Spinal cord (tissue), 10 donors: Measurements from ENCODE around the gene HOXD1. TPM values are rescaled to one million over a fixed set of nuclear protein-coding genes. Genes with fewer than 3 reads are reported as not detected.

ENCODE experiments used
- DNase-seq, 6 donors: peaks; one replicate each; pipeline versions ENCODE4 v3.0.0 to v3.0.0-alpha.2; 2013 to 2015; ENCODE audit warnings: low spot score in 6 of 6, low read depth in 4 of 6
- H3K27ac ChIP-seq: one replicate; pipeline ENCODE4 v1.5.1; 2013; ENCODE audit warnings: low read depth, low read length, control low read depth
- H3K27me3 ChIP-seq: one replicate; pipeline ENCODE4 v1.6.1; 2013; ENCODE audit warnings: low read length; ENCODE audit not compliant: control insufficient read depth, insufficient read depth
- H3K36me3 ChIP-seq: one replicate; pipeline ENCODE4 v1.6.1; 2013; ENCODE audit warnings: low read length; ENCODE audit not compliant: control insufficient read depth, insufficient read depth
- H3K4me1 ChIP-seq: one replicate; pipeline ENCODE4 v1.6.1; 2013; ENCODE audit warnings: low read length; ENCODE audit not compliant: control insufficient read depth, insufficient read depth
- H3K4me3 ChIP-seq: one replicate; pipeline ENCODE4 v1.5.1; 2013; ENCODE audit warnings: low read depth, low read length, control low read depth
- H3K9me3 ChIP-seq: one replicate; pipeline ENCODE4 v1.6.1; 2013; ENCODE audit warnings: low read length; ENCODE audit not compliant: control insufficient read depth, insufficient read depth
- WGBS: methylation state at CpG from one replicate; pipeline ENCODE4 v1.1.5; 2013; ENCODE audit warnings: missing lambda C conversion rate; ENCODE audit not compliant: insufficient coverage; 5-methylcytosine and 5-hydroxymethylcytosine counted together
- polyA plus RNA-seq, 2 donors: library from polyadenylated mRNA; unstranded; fragments of 120-200 nt; gene quantifications; one replicate each; pipeline ENCODE4 v1.2.1, GENCODE V29; 2013; ENCODE audit not compliant: insufficient read length in 2 of 2
- total RNA-seq, 2 donors: library from RNA; depleted of rRNA in 1 of 2; stranded (reverse); fragments of 120-200 nt in 1 of 2; fragments of >200 nt in 1 of 2; gene quantifications; one replicate each; pipeline versions ENCODE4 v1.2.3 to v1.2.4, GENCODE V29; 2013 to 2014
- donor health status: healthy.

The HOXD1 gene
- total and polyA plus RNA-seq, 4 donors: 0.66 to 5.6 (median 3.9) TPM

DNA sequence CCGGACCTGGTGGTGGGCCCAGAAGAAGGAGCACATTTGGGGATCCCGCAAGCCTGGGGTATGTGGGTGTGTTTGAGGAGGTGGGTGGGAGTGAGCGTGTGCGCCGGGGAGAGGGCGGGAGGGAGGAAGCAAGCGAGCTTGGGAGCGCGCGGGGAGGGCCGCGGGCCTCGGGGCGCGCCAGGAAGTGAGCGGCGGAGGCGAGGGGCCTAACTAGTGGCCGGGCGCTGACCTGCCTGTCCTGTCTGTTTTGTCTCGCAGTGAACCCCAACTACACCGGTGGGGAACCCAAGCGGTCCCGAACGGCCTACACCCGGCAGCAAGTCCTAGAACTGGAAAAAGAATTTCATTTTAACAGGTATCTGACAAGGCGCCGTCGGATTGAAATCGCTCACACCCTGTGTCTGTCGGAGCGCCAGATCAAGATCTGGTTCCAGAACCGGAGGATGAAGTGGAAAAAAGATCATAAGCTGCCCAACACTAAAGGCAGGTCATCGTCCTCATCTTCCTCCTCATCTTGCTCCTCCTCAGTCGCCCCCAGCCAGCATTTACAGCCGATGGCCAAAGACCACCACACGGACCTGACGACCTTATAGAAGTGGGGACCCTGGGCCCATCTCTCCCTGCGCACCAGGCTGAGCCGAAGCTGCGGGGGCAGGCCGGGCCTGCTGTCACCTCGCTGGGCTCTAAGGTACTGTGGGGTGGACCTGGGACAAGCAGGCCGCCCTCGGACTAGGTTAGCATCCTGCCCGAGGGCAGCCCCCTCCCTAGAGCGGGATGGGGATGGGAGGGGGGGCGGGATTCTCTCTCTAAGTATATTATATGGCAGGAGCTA, 35.9 kb upstream of the HOXD1 start:
- peak overlapping the region; percentile 22 for H3K27ac ChIP-seq
- H3K4me1 ChIP-seq: peaks cover 62% of the 10 kb centered on the region
- H3K27me3 ChIP-seq: peaks cover 9% of the 10 kb centered on the region
- WGBS: 34% methylated on average over 38 of the region's 48 CpGs
- no peaks in the 10 kb centered on the region for H3K9me3 ChIP-seq
- H3K36me3 ChIP-seq: peaks cover 56% of the 10 kb centered on the region
- peak overlapping the region; percentile 16 for H3K4me3 ChIP-seq
- DNase-seq: peak in 1 of 6 donors; percentile 53

DNA sequence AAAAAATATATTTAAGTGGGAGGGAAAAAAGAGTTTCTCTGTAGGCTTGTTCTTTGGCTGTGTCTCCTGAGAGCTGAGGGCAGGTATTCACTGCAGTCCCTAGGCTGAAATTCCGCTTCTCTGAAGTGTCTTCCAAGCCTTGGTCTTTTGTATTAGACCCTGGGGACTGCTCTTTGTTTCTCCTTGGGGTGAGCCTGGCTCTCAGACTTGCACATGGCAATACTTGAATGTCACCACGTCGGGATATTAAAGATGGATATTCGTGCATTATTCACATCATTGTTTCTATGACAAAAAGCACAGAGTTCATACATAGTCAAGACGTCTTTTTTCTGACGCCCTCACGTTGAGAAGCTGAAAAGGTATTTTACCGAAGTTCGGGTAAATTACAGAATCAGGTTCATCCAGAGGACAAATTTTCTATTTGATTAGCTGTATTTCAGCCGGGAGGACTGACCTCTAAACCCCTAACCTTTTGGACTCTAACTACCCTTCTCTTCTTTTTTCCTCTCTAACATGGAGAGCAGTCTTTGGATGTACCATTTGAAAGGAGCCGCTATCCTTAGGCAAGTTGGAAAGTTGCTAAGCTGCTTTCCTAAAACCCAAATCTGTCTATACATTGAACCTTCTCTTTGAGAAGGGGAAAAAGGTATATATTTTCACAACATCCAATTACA, 33.8 kb upstream of the HOXD1 start:
- Histone ChIP-seq H3K36me3 (peaks cover 55% of the 10 kb centered on the region), H3K9me3 (no peaks in the 10 kb centered on the region), H3K27me3 (peaks cover 19% of the 10 kb centered on the region), H3K4me3 (no peak overlapping the region), H3K4me1 (peaks cover 61% of the 10 kb centered on the region), H3K27ac (peak overlapping the region; percentile 6)
- peak in 1 of 6 donors; percentile 58 for DNase-seq
- WGBS: 35% methylated on average over 4 of the region's 11 CpGs

DNA sequence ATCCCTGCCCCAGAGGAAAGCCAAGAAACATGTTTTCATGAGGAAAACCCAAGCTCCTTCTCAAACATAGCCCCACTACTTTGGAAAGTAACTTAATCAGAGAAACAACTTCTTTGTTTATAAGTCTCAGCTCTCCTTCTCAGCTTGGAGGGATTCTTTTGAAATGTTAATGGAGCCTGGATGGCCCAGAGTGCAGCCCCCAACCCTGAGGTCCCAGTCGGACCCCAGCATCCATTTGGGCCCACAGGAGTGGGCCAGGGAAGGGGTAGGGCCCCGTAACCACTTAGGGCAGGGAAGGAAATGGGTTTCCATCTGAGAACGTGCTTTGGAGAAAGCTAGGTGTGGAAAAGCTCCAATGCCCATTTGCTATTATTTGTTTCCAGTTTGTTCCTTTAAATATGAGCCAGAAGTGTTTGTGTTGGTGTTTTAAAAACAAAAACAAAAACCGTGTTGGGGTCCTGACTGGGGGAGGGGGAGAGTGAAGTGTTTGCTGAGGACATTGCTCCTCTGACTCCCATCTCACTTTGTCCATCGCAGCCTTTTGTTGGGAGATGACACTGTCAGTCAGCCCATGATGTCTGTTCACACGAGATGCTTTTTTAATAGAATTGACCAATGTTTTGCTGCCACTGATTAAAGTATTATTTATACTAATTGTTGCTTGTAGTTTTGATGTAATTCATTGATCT, 33.0 kb upstream of the HOXD1 start:
- peak in 1 of 6 donors; percentile 36 for DNase-seq
- 8% methylated on average over 2 of the region's 6 CpGs for WGBS
- Histone ChIP-seq H3K36me3 (peaks cover 57% of the 10 kb centered on the region), H3K4me3 (no peak overlapping the region), H3K9me3 (no peaks in the 10 kb centered on the region), H3K27me3 (peaks cover 27% of the 10 kb centered on the region), H3K4me1 (peaks cover 63% of the 10 kb centered on the region), H3K27ac (no peak overlapping the region)

DNA sequence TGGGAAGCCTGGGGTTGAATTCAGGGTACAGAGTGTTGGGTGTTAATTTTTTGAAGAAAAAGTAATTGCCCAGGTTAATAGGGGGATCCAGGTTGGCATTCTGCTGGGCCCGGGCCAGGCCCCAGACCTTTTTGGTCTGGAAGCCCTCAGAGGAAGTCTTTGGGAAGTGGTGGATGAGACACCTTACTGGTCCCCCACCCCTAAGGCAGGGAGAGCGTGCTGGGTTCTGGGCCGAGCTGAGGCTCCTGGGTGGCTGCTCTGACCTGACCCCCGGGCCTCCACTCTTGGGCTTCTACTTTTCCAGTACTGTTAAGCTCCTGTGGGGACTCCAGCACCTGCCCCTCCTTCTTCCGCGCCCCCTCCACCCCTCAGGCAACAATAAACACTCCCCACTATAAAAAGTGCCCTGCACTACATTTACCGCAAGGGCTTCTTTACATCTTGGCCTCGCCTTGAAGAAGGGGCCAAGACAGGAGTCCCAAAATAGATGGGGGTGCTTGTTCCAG, 32.1 kb upstream of the HOXD1 start:
- no peak for DNase-seq
- no peak overlapping the region for H3K4me3 ChIP-seq
- no peaks in the 10 kb centered on the region for H3K9me3 ChIP-seq
- peaks cover 29% of the 10 kb centered on the region for H3K27me3 ChIP-seq
- 54% methylated on average over 2 of the region's 8 CpGs for WGBS
- peak overlapping the region; percentile 64 for H3K27ac ChIP-seq
- H3K36me3 ChIP-seq: peaks cover 53% of the 10 kb centered on the region
- peaks cover 61% of the 10 kb centered on the region for H3K4me1 ChIP-seq

DNA sequence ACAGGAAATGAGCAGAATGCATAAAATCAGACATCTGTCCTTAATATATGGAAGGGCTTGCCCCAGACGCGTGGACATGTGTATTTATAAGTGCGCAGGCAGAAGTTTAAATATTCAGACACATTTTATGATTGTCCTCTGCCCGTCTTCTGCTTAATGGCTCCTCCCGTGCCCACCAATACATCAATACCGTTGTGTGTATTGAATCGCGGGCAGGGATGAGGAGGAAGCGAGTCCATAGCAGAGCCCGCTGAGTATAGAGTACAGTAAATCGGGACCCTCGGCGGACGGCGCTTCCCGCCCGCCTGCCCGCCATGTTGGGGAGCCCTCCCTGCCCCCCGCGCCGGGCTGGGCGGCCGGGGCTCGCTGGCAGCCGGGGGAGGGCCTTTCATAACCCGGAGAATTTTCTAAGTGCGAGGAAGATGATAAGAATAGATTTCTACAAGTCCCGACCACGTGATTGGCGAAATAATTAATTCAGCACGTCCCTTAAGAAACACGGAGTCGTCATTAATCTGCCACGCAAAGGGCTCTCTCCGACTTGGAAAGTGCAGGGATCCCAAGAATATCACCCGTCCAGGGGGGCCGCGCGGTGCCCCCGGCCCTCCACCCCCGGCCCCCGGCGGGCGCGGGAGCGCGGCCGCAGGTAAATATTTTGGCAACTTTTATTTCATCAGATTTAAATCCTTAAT, 31.5 kb upstream of the HOXD1 start, which contains the start of gene HOXD3:
Gene HOXD3, plus strand, starts transcription at position 501 of the 692 bp plus-strand sequence. CDS start 11,808 bp downstream, outside the sequence.
- DNase-seq: peak in 1 of 6 donors; percentile 82
- 4% methylated on average over 29 of the region's 48 CpGs for WGBS
- H3K27me3 ChIP-seq: peaks cover 29% of the 10 kb centered on the region
- peak within 1 kb of the TSS; percentile 73 for H3K27ac ChIP-seq
- peaks cover 48% of the 10 kb centered on the region for H3K36me3 ChIP-seq
- H3K9me3 ChIP-seq: no peaks in the 10 kb centered on the region
- peaks cover 62% of the 10 kb centered on the region for H3K4me1 ChIP-seq
- H3K4me3 ChIP-seq: peak within 1 kb of the TSS; percentile 30

DNA sequence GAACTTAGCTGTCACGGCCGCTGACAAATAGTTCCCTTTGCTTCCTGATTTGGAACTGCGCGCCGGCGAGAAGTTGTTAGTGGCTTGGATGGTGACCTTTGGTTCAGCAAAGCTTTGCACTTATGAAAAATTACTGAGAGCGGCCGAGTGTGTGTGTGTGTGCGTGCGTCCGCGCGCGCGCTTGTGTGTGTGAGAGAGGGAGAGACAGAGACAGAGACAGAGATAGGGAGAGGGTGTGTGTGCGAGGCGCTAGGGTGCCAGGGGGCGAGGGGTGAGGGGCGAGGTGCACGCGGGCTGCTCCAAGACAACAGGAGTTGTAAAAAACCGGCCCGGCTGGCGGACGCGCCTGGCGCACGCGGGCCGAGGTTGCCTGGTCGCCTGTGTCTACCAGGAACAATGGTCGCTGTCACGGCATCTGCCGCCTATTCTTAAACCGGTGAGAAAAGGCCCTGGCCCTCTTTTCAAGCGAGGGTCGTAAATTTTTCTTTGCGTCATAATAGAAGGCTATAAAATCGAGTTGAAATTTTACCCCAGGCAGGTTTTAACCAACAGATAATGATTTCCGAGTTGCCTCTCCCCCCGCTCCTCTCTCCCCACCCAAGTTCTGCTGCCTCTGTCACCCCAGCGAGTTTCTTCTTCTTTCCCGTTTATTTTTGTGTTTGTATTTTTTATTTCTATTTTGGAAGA, 30.8 kb upstream of the HOXD1 start:
- H3K27ac ChIP-seq: peak overlapping the region; percentile 73
- H3K4me3 ChIP-seq: peak overlapping the region; percentile 30
- H3K27me3 ChIP-seq: peaks cover 35% of the 10 kb centered on the region
- H3K4me1 ChIP-seq: peaks cover 65% of the 10 kb centered on the region
- H3K36me3 ChIP-seq: peaks cover 41% of the 10 kb centered on the region
- peak in 2 of 6 donors; percentile 58 to 90 for DNase-seq
- 4% methylated on average over 34 of the region's 43 CpGs for WGBS
- H3K9me3 ChIP-seq: no peaks in the 10 kb centered on the region

DNA sequence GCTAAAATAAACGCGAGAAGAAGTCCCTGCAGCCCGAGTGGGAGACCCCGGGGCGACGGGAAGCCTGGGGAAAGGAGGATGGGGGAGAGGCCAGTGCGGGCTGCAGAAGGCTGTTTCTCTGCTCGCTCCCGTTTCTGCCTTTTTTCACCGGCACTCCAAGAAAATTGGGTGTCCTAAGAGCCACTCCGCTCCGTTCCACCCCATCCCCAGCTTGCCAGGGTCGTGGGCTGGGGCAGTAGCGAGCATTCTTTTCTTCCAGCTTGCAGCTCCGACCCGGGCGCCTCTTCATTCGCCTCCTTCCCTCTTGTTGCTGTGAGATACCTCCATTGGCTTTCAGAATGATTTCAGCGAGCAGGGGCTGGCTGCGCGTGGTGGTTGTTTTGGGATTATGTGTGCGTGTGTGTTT, 30.3 kb upstream of the HOXD1 start:
- Histone ChIP-seq H3K9me3 (no peaks in the 10 kb centered on the region), H3K27me3 (peaks cover 38% of the 10 kb centered on the region), H3K27ac (peak overlapping the region; percentile 73), H3K36me3 (peaks cover 39% of the 10 kb centered on the region), H3K4me3 (peak overlapping the region; percentile 30), H3K4me1 (peaks cover 68% of the 10 kb centered on the region)
- peak in 2 of 6 donors; percentile 66 to 88 for DNase-seq
- 12% methylated on average over 14 of the region's 22 CpGs for WGBS

DNA sequence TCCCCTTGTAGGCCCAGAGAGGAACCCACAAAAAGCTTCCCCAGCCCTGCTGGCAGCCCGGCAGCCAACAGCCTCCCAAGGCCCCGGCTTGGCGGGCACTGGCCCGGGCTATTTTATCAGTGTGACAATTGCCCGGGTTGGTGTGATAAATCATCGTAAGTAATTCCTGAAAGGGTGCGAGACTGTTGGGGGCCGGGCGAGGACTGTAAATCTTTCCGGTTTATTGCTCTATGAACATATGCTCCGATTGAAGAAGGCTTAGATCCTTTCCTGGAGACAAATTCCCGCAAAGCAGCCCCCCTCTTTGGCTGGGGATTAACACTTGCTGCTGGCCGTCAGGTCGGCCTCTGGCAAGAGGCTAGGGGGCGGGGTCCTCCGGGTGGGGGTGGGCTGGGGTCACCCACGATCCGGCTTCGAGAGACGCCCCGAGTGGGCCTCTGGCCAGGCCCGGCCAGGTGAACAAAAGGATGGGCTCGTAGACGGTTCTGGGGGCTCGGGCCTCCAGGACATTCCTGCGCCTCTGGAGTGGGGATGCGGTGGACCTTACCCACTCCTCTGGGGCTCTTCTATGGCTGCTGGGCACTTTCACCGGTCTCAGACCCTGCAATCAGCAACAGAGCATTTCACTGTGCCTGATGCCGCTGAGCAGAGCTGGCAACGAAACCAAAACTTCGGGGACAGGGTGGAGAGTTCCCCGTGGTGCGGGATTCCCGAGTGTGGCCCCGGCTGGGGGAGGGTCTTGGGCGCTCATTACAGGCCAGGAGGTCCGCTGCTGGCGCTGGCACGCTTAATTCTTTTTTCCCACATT, 29.4 kb upstream of the HOXD1 start:
- no peaks in the 10 kb centered on the region for H3K9me3 ChIP-seq
- WGBS: 18% methylated on average over 26 of the region's 39 CpGs
- H3K4me1 ChIP-seq: peaks cover 75% of the 10 kb centered on the region
- no peak overlapping the region for H3K4me3 ChIP-seq
- H3K27ac ChIP-seq: peak overlapping the region; percentile 89
- DNase-seq: peak in 2 of 6 donors; percentile 59 to 87
- peaks cover 44% of the 10 kb centered on the region for H3K27me3 ChIP-seq
- H3K36me3 ChIP-seq: peaks cover 39% of the 10 kb centered on the region
